Activated CD4-positive, CD25-positive, alpha-beta regulatory T cell (primary cell): Measurements from ENCODE around the gene SIDT2.
"Not testable (repeated sequence)": the region's sequence is repeated elsewhere in the genome, so short reads cannot be mapped to it uniquely, and the experiment has no call there.

Source experiments
- DNase-seq, 4 experiments: peaks; one replicate each; lab custom pipeline; 2025; lab: John Stamatoyannopoulos, UW

SIDT2 gene

GRCh38 chr11:117204283-117205080 is 25.9 kb downstream of the SIDT2 start:
- DNase-seq, result no peak

GRCh38 chr11:117205211-117205818 is 26.8 kb downstream of the SIDT2 start:
- DNase-seq, result no peak

- DNase-seq, result not testable (repeated sequence)
Measured at GRCh38 chr11:117206111-117206510, 27.6 kb downstream of the SIDT2 start.

GRCh38 chr11:117206859-117207258 is 28.3 kb downstream of the SIDT2 start:
- not testable (repeated sequence) for DNase-seq

GRCh38 chr11:117207481-117207880 is 28.9 kb downstream of the SIDT2 start:
- not testable (repeated sequence) for DNase-seq

GRCh38 chr11:117208710-117209109 is 30.2 kb downstream of the SIDT2 start:
- DNase-seq, result not testable (repeated sequence)

- DNase-seq, result not testable (repeated sequence)
Measured at GRCh38 chr11:117209351-117210125, 31.0 kb downstream of the SIDT2 start.

- DNase-seq, result no peak
Measured at GRCh38 chr11:117210620-117211019, 32.1 kb downstream of the SIDT2 start.

- no peak for DNase-seq
Measured at GRCh38 chr11:117212697-117213355, 34.3 kb downstream of the SIDT2 start.

GRCh38 chr11:117214404-117215110 is 36.0 kb downstream of the SIDT2 start:
- DNase-seq, result no peak

GRCh38 chr11:117217141-117218084 is 38.9 kb downstream of the SIDT2 start:
- DNase-seq, result no peak

GRCh38 chr11:117218133-117218915 is 39.8 kb downstream of the SIDT2 start:
- DNase-seq, result no peak

- DNase-seq, result no peak
Measured at GRCh38 chr11:117219001-117219400, 40.5 kb downstream of the SIDT2 start.

GRCh38 chr11:117219455-117219854 is 40.9 kb downstream of the SIDT2 start:
- no peak for DNase-seq

GRCh38 chr11:117219995-117220394 is 41.5 kb downstream of the SIDT2 start:
- no peak for DNase-seq

- no peak for DNase-seq
Measured at GRCh38 chr11:117220568-117220967, 42.0 kb downstream of the SIDT2 start.

- DNase-seq, result no peak
Measured at GRCh38 chr11:117220999-117221774, 42.6 kb downstream of the SIDT2 start.

- DNase-seq, result no peak
Measured at GRCh38 chr11:117221775-117222517, 43.4 kb downstream of the SIDT2 start.
